HG02678 (cell line): ENCODE measurements around the gene LYST.

Source experiments
- ATAC-seq: cut with Tn5 transposase; IDR thresholded peaks from one replicate; pipeline ENCODE4 v1.9.1; 2021; ENCODE audit warnings: mild to moderate bottlenecking, moderate library complexity; ENCODE audit not compliant: unreplicated experiment

The LYST gene

DNA sequence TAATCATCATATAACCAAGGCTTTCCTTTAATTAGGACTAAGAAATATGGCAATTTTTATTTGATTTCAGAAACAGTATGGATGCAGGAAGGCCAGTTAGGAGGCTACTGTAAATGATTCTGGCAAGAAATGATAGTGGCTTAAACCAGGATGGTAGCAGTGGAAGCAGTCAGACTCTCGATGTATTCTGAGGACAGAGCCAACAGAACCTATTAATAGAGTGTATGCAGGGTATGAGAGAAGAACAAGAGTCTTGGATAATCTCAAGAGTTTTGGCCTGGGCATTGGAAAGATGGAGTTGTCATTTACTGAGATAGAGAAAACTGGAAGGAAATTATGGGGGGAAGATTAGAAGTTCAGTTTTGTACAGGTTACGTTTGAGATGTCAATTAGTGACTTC is 143.8 kb downstream of the LYST start:
- no peak for ATAC-seq

DNA sequence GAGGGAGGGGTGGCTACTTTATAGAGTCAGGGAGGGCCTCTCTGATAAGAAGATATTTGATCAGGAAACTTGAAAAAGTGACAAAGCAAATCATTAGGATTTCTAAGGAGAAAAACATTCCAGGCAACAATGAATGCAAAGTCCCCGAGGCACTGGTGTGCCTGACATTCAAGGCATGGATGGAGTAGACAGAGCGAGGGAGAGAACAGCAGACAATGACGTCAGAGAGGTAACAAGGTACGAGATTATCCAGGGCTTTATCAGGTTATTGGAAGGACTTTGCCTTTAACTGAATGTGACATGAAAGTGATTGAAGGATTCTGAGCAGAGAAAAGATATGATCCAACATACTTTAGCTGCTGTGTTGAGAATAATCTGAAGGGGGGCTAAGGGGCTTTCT is 144.7 kb downstream of the LYST start:
- no peak for ATAC-seq

DNA sequence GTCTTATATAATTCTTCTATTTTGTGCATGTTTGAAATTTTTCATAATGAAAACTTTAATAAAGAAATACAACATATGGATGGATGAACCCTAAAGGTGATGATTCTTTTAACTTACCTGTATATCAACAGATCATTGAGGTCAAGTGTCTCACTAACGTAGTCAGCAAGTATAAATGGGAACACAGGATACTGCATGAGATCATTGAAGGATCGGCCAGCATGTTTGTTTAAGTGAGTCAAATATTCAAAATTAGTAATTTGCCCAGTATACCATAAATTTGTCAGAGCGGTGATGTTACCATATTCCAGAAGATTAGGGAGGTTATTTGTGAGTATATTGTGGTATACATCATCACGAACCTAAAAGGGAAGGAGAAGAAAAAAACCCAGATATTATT is 146.2 kb downstream of the LYST start:
- no peak for ATAC-seq

- ATAC-seq = no peak
Measured at GRCh38 chr1:235714205-235714897, 152.4 kb downstream of the LYST start.

GRCh38 chr1:235712812-235713211 is 153.9 kb downstream of the LYST start:
- ATAC-seq = no peak

DNA sequence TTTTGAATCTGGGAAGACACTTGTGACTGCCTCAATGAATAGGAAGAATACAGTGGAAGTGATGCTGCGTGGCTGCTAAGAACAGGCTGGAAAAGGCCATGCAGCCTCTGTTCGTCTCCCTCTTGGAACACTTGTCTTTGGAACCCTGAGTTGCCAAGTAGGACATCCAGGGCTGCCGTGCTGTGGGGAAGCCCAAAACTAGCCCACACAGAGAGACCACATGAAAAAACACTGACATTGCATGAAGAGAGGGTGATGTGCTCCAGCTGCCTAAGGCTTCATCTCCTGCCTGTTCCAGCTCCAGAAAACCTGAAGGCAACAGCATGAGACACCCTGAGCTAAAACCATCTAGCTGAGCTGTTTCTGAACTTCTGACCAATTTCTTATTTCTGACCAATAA is 156.0 kb downstream of the LYST start:
- ATAC-seq = no peak

DNA sequence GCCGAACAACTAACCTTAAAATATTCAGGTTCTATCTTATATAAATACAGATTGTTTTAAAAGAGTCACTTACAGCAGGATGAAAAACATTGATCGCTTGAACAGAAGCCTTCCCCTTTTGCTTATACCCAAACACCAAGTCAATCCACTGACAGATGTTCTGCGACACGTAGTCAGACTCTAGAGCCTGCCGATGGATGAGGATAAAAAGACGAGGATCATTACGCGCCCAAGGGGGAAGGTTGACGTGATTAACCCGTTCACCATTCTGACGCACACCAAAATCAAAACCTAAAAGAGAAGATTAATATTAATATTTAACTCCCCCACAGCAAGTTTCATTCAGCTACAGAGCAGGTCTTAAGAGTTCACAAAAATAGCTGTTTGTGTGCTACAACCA is 157.7 kb downstream of the LYST start:
- ATAC-seq = no peak

- no peak for ATAC-seq
Measured at GRCh38 chr1:235708390-235708962, 158.2 kb downstream of the LYST start.

- no peak for ATAC-seq
Measured at GRCh38 chr1:235703506-235703905, 163.2 kb downstream of the LYST start.

DNA sequence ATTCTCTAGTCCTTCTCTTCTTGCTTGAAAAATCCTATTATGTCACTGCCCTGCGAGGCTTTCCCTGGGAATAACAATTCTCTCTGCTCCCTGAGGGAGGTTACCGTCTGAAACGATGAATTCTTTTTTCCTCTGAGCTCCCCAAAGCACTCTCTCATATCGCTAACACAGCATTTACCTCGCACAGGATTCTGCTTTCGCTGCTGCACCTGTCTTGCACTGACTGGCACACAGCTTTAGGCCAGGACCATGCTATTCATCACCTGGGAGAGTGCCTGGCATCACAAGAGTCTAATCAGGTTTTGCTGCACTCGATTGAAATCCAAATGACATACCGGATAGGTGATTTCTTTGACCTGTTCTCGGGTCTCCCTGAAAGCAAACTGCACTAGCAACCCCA is 164.3 kb downstream of the LYST start:
- ATAC-seq = no peak

- no peak for ATAC-seq
Measured at GRCh38 chr1:235697508-235697907, 169.2 kb downstream of the LYST start.

DNA sequence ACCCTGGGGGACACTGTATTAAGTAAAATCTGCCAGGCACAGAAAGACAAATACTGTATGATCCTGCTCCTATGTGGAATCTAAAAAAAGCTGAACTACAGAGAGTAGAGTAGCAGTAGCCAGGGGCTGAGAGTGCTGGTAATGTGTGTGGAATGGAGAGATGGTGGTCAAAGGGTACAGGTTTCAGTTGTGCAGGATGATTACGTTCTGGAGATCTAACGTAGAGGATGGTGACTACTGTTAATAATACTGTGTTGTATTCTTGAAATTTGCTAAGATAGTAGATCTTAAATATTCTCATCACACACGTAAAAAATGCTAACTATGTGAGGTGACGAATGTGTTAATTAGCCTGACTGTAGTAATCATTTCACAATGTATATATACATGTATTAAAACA is 177.3 kb downstream of the LYST start:
- no peak for ATAC-seq

- no peak for ATAC-seq
Measured at GRCh38 chr1:235688096-235688495, 178.6 kb downstream of the LYST start.

DNA sequence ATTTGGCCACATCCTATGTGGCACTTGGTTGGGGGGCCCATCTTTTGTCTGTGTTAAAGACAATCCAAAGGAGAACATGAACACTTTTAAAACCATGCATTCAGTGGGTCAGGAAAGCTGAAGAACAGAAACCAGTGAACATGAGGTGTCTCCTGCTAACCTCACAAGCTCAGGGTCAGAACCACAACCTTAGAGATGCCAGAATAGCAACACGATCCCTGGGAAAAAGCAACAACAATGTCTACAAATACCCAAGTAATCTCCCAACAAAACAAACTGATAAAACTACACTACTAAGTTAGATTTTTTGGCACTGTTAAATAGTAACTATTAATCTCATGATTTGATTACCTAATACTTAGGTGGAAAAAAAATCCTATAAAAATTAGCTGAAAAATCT is 183.1 kb downstream of the LYST start:
- no peak for ATAC-seq

DNA sequence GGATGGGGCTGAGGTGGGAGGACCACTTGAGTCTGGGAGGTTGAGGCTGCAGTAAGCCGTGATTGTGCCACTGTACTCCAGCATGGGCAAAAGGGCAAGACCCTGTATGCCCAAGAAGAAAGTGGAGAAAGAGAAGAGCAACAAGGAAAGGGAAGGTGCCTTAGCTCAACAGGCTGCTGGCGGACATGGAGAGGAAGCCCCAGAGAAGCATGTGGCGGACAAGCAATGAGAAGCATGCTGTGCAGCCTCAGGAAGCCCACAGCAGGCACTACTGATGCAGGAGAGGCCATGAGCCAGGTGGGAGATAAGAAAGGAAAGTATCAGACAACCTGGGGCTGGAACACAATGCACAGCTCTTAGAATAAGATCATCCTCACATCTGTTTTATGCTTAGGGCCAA is 184.5 kb downstream of the LYST start:
- ATAC-seq = no peak

DNA sequence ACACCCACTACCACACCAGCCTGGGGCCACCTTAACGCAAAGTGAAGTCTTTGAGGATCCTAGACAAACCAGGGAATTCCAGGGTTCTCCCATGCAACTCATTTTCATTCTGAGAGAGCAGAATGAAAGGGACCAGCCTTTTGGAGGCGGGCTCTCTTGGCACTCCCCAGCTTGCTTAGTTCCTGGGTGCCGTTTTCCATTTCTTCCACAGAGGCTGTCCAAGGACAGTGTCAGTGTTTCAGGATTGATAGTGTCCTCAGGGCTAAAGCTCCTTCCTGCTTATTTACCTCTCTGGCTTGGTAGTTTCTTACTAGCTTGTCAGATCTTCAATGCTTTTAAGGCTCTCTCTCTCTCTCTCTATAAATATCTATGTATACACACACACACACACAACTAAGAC is 187.1 kb downstream of the LYST start:
- no peak for ATAC-seq

GRCh38 chr1:235679005-235679404 is 187.7 kb downstream of the LYST start:
- no peak for ATAC-seq

DNA sequence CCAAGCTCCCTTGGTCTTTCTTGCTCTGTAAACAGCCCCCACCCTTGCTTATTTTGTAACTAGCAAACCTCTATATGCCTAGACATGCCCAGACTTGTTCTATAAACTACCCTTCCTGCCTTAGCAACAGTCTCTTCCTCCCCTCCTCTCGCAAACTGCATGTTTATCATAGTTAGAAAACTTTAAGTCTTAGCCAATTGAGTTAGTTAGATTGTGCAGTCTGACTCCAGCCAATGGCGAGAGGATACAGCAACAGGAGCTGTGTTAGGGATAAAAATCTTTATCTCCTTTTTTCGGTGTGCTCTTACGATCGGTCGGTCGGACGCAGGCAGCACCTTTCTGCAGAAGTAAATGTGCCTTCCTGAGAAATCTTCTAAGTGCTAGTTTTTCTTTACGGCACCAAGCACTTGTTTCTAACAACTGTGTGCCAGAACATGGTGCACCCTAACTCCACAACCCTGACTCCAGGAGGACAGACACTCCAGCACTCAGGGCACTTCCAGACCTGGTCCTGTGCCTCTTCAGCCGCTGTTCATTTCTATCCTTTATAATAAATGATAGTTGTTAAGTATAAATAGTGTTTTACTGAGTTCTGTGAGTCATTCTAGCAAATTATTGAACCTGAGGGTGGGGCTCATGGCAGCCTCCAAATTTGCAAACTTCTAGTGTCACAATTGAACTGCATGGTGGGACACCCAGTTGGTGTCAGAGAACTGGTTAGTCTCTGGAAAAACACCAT is 191.4 kb downstream of the LYST start:
- ATAC-seq = no peak

- ATAC-seq = no peak
Measured at GRCh38 chr1:235673981-235674380, 192.7 kb downstream of the LYST start.

DNA sequence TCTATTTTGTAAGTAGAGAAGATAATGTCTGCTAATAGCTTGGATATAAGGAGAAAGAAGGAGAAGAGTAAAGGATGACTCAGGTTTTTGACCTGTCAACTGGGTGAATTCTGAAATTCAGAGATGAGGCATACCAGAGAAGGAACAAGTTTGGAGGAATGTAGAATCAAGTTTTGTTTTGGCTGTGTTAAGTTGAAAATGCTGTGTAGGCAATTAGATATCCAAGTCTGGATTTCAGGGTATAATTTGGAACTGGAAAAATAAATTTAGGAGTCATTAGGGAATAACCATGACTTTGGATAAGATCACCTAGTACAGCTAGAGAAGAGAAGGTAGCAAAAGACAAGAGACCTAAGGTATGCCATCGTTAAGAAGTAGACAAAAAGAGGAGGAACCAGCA is 194.7 kb downstream of the LYST start:
- ATAC-seq = no peak

DNA sequence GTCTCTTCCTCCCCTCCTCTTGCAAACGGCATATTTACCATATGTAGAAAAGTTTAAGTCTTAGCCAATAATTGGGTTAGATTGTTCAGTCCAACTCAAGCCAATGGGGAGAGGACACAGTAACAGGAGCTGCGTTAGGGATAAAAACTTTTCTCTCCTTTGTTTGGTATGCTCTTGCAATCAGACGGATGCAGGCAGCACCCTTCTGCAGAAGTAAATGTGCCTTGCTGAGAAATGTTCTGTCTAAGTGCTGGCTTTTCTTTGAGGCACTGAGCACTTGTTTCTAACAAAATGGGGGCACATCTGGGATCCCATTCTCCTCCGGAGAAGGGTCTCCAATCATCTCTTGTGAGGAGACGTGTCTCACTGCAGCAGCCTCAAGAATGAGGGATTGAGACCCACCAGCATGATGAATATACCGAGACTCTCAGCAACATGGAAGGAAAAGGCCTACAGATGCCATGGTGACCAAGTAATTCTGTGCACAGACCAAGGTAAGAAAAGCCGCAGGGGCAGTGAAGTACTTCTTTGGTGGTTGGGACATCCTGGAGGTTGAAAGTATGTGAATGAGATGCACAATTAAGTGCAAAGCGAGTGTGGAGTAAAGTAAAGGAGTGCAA is 196.4 kb downstream of the LYST start:
- no peak for ATAC-seq

- no peak for ATAC-seq
Measured at GRCh38 chr1:235669277-235669676, 197.4 kb downstream of the LYST start.
